Stimulated activated CD4-positive, alpha-beta T cell treated with anti-CD3 and anti-CD28 coated beads, Interleukin-15, amount 100 ng/mL, for 48 hours (primary cell): ENCODE measurements around the gene ARHGAP1.
"Not testable (repeated sequence)": the region's sequence is repeated elsewhere in the genome, so short reads cannot be mapped to it uniquely, and the experiment has no call there.

ENCODE experiments used
- DNase-seq, 2 donors: peaks; one replicate each; pipeline ENCODE4 v3.0.0-alpha.2; 2020; ENCODE audit warnings: low read depth in 2 of 2

Gene ARHGAP1

DNA sequence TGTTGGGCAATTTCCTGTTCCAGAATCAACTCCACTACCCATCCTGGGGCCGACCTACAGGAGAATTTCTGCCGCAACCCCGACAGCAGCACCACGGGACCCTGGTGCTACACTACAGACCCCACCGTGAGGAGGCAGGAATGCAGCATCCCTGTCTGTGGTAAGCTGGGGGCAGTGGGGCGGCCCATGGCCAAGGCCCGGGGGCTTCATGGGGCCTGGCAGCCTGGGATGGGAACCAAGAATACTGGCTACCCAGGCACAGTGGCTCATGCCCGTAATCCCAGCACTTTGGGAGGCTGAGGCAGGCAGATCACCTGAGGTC, 22.9 kb upstream of the ARHGAP1 start:
- DNase-seq: no peak

DNA sequence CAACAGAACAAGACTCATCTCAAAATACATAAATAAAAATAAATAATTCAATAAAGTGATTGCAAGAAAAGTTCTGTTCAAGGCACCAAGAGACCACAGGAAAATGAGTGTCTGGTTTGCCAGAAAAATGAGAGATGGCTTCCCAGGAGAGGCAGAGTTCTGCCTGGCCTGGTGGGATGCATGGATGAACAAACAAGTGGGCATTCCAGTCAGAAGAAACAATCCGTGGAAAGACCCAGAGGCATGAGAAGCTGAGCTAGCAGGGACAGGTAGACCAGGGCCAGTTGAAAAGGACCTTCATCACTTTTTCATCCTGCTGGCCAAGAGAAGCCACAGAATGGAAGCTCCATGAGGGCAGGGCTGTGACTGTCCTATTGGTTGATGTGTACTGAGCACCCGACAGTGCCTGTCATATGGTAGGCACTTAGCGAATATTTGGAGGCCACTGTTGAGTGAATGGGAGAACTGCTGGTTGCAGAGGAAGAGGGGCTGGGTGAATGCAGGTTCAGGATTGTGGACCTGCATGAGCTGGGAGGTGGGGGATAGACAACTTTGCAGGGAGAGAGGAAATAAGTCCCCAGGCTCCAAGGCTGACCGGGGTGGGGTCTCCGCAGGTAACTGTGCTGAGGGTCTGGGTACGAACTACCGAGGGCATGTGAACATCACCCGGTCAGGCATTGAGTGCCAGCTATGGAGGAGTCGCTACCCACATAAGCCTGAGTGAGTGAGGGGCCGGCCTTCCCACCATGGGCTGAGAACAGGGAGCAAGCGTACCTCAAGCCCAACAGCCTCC, 22.3 kb upstream of the ARHGAP1 start:
- no peak for DNase-seq

DNA sequence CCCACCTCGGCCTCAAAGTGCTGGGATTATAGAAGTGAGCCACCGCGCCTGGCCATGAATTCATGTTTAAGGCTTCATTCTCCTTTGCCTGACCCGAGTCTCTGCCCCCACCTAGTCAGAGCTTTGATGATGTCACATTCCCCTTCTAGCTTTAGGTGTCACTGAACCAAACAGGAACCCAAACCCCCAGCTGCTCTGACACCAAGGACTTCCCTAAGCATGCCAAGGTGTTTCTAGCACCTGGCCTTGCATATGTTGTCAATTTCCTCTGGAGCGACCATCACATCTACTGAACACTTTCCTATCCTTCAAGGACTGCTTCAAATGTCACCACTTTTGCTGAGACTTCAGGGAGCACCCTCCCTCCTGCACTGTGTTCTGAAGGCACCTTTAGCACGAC, 20.9 kb upstream of the ARHGAP1 start:
- no peak for DNase-seq

DNA sequence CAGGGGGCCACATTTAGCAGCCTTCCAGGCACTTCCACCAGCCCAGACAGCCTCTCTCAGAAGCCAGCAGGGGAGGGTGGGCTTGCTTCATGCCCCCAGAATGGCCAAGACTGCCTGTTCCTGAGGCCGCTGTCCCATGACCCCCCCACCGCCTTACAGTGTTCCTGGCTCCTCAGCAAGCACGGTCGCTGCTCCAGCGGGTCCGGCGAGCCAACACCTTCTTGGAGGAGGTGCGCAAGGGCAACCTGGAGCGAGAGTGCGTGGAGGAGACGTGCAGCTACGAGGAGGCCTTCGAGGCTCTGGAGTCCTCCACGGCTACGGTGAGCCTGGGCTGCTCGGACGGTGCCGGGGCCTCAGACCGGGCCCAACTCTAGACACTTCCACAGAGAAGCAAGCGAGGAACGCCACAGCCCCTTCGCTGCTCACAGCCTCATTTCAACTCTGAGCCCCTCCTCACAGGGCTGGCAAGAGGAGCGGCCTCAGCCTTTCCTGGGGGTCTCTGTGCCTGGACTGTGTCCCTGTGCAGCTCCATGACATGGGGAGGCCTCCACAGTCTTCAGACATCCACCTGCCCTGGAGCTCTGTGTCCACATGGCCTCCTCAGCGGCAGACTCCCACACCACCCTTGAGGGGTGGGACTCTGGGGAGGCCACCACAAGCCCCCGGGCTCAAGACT, 19.3 kb upstream of the ARHGAP1 start:
- DNase-seq: no peak

DNA sequence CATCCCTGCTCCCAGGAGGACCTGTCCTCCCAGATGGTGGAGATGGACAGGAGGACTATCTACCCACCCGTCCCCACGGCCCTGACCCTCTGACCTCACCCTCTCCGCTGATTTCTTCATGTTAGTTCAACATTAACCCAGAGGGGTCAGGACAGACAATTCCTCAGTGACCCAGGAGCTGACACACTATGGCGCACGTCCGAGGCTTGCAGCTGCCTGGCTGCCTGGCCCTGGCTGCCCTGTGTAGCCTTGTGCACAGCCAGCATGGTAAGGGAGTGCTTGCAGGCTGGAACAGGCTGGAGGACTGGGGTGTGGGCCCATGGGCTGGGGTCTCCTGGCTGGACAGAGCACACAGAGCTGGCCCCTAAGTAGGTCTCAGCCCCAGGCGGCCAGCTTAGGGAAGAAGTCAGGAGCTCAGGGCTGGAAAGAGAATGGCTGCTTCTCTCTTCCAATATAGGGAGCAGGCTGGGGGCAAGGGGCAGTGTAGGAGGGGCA, 18.7 kb upstream of the ARHGAP1 start, which contains the start of gene F2:
TSS of gene F2 (plus strand) at position 166 of the 495 bp plus-strand sequence. CDS start at position 189, 23 bp downstream.
- DNase-seq: no peak

DNA sequence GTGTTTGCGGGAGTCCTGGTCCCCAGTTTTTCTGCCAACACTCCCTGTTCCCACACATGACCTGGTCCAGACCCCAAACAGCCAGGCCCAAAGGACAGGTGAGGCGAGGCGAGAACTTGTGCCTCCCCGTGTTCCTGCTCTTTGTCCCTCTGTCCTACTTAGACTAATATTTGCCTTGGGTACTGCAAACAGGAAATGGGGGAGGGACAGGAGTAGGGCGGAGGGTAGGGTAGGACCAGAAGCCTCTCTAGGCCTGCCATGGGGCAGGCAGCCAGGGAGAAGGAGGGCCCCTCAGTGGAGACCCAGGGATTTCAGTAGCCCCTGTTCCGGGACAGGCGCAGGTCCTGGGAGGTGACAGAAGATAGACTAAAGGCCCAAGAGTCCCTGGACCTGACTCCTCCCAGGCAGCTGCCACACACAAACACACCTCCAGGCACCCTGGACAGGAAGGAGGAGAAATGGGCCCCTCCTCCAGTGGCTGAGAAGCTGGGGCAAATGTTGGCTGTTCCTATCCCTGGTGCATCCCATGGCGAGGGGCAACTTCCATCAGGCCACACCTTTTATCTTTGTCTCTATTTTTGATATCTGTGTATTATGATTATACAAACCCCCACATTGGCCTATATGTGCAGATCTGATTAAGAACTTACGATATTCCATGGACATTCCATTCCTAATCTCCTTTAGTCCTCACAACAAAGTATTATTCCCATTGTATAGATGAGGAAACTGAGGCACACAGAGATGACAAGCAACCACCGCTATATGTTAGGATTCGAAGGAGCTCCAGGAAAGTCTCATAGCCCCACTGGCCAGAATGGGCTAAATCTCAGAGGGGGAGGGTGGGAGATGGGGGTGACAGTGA, 18.0 kb upstream of the ARHGAP1 start:
- no peak for DNase-seq

DNA sequence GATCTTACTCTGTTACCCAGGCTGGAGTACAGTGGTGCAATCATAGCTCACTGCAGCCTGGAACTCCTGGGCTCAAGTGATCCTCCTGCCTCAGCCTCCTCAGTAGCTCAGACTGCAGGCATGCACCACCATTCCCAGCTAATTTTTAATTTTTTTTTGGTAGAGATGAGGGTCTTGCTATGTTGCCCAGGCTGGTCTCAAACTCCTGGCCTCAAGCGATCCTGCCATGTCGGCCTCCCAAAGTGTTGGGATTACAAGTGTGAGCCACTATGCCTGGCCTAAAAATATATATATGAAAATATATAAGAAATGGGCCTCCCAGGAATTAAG, 17.4 kb upstream of the ARHGAP1 start:
- DNase-seq: not testable (repeated sequence)

DNA sequence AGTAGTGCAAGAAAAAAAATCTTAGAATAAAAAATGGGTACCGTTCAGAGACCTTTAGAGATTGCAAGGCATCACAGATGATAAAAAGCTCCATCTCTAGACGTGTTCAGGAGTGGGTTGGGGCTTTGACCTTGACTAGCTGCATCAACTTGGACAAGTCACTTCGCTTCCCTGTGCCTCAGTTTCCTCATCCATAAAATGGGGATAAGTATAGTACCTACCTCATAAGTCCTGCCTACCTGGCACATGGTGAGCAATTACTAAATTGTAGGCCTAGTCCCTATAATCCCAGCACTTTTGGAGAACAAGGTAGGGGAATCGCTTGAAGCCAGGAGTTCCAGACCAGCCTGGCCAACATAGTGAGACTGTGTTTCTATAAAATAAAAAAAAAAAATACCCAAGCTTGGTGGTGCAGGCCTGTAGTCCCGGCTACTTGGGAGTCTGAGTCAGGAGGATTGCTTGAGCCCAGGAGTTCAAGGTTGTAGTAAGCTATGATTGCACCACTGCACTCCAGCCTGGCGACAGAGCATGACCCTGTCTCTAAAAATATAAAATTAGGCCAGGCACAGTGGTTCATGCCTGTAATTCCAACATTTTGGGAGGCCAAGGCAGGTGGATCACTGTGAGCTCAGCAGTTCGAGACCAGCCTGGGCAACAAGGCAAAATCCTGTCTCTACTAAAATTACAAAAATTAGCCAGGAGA, 12.6 kb upstream of the ARHGAP1 start:
- DNase-seq: no peak

DNA sequence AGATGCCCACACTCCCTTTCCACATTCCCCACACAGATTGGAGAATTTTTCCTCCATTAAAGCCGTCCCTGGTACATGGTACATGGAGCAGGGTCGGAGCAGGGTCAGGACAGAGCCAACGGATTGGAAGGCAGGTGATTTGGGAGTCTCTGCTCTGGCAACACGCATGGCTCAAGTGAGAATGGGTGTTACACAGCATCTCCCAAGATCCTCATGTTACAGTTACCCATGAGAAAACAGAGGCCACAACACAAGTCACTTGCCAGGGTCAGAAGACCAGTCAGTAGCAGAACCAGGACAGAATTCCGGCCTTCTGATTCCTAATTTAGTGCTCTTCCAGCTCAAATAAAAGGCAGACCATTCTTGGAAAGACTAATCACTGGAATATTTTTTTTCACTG, 10.9 kb upstream of the ARHGAP1 start:
- no peak for DNase-seq

DNA sequence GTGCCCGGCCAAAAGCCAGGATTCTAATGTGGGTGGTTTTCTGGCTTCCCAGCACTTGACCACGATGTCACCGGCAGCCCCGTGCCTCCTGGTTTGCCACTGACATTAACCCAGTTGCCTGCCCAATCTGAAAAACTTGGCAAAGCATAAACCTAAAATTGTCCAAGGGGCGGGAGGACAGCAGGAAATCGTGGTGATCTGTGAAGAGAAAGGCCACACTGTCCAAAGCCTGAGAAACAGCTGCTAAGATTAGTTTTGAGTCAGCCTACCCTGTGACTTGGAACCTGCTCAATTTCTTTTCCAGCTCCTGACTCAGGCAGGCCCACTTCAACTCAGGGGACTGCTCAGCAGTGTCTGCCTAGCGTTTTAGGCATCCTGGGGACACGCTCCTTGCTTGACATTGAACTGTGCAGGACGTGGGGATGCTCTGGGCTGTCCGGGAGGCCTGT, 10.4 kb upstream of the ARHGAP1 start:
- DNase-seq: no peak

DNA sequence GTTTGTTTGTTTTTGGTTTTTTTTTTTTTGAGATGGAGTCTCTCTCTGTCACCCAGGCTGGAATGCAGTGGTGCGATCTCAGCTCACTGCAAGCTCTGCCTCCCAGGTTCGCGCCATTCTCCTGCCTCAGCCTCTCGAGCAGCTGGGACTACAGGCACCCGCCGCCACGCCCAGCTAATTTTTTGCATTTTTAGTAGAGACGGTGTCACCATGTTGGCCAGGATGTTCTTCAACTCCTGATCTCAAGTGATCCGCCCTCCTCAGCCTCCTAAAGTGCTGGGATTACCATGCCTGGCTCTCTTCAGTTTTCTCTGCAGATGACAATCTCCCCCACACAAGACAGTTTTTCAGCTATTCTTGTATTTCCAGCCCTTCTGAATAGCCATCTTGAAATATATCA, 8.9 kb upstream of the ARHGAP1 start:
- DNase-seq: not testable (repeated sequence)

DNA sequence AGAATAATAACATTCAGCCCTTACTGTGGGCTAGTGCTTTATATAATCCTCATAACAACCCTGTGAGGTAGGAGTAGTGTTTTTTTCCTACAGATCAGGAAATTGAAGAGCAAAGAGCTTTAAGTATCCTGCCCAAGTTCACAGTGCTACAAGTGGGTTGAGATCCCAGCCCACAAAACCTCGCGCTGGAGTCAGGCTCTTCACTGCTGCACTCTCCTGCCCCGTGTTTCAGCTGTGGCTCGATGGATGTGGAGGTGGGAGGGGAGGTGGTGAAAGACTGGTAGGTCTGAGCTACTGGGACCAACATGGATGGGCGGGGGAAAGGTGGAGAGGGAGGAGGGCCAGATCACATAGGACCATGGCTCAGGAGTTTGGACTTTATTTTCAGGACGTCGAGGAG, 6.5 kb upstream of the ARHGAP1 start:
- no peak for DNase-seq

DNA sequence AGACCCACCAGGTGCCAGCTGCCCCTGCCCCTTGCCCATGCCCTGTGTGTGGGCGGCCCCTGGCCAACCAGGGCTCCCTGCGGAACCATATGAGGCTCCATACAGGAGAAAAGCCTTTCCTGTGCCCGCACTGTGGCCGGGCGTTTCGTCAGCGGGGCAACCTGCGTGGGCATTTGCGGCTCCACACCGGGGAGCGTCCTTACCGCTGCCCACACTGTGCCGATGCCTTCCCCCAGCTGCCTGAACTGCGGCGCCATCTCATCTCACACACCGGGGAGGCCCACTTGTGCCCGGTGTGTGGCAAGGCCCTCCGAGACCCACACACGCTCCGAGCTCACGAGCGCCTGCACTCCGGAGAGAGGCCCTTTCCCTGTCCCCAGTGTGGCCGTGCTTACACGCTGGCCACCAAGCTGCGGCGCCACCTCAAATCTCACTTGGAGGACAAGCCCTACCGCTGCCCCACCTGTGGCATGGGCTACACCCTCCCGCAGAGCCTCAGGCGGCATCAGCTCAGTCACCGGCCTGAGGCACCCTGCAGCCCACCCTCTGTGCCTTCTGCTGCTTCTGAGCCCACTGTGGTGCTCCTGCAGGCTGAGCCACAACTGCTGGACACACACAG, 4.8 kb upstream of the ARHGAP1 start:
- no peak for DNase-seq

DNA sequence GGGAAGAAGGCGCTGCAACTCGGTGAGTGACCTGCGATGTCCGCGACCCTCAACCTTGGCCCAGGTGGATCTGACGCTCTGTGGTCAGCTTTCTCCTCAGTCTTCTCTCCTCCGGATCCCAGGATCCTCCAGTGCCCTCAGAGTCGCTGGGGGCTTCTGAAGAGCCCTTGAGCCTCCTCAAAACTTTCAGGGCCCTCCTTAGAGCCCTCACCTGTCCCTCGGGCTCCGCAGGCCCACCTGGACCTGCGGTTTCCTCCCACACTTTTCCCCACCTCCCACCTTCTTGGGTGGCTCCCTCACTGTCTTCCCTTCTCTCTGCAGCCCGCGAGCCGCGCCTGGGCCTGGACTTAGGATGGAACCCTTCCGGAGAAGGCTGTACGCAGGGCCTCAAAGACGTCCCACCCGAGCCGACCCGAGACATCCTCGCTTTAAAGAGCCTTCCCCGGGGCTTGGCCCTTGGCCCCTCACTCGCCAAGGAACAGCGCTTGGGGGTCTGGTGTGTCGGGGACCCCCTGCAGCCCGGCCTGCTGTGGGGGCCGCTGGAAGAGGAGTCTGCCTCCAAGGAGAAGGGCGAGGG, 747 bp upstream of the ARHGAP1 start:
- no peak for DNase-seq

DNA sequence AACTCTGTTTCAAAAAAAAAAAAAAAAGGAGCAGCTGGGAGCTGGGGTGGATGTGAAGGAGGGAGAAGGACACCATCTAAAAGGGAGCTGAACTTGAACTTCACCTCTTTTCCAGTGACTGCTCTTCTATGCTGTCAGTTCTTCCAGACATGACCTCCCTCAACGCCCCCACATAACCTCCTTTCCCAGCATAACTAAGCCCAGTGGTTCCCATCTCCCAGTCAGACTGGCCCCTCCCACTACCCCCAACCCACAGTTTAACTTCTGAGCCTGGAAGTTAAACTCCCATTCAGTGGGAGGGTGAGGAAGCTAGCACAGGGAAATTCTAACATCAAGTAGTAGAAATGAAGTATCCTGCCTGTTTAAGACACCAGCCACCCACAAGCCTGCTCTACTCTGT, 1.8 kb downstream of the ARHGAP1 start:
- no peak for DNase-seq

DNA sequence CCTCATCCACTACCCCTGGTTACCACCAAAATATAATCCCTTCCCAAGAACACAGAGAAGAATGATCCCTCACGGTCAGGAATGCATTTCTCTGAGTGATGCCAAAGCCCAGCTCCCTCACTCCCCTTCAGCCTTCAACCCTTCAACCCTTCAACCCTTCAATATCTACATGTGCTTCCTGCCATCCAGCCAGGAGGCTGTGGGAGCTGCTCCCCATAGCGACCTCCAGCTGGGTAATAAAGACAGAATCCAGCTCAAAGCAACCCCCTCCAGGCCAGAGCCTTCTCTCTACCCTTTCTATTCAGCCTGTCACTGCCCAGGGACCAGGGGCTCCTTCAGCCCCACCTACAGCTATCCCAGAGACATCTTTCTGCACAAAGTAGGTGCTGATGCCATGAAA, 2.7 kb downstream of the ARHGAP1 start:
- no peak for DNase-seq

DNA sequence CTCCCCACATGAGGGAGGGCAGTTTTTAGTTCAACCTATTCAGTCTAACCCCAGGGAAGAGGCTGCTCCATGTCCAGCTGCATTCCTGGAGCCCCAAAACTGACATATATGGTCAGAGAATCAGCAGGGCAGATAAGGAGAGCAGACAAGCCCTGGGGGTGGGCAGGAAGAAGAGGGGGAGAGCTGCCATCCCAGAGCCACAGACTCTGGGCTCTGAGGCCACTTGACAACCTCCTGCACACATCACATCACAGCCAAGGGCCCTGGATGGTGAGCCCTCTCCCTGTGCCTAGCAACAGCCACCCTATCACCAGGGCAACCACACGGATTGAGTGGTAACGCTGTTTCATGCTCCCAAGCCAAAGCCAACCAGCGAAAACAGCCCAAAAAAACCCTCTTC, 3.1 kb downstream of the ARHGAP1 start:
- DNase-seq: no peak

DNA sequence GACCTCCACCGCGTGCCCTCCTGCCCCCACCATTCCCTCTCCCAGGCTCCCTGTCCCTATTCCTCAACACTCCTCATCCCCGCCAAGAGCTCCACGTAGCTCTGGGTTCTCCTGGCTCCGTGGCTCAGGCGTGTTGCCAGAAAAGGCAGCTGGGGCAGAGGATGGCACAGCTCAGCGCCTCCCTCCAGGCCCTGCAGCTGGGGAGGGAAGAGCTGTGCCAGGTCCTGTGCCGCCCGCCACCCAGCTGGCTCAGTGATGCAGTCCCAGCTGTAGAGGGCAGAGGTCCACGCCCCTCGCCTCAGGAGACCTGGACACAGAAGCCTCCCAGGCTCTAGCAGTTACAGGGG, 4.2 kb downstream of the ARHGAP1 start:
- no peak for DNase-seq

DNA sequence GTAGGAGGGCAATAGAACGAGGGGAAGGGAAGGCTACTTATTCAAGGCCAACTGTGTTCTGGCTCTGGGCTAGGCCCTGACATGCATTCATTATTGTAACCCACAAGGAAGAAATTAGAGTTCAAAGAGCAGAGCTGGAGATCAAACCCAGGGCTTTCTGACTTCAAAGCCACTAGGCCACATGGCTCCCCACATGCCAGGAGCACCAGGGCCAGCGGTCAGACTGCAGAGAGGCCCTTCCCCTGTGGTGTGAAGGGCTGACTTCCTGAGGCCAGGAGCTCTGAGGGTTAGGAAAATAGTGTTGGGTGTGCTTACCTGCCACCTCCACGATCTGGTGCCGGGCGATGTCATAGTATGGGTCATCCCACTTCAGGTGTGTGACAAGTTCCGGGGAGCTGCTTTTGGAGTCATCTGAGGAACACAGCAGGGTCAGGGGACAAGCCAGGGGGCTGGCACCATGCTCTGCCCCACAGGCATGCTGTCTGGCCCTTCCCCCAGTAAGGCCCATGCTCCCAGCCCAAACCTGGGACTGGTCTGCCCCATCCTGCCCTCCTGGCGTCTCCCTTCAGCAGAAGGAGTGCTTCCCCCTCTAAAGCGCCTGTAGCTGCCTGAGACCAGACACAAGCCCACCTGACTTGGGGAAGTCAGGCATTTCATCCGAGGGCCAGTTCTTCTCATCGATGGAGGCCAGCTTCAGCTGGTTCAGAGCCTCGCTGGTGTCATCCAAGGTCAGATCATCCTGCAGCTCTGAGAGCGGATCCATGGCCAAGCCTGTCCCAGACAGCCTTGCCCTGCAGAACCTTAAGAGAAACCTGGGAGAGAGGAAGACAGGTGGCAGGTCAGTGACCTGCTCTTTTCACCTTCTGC, 4.8 kb downstream of the ARHGAP1 start:
- DNase-seq: no peak

DNA sequence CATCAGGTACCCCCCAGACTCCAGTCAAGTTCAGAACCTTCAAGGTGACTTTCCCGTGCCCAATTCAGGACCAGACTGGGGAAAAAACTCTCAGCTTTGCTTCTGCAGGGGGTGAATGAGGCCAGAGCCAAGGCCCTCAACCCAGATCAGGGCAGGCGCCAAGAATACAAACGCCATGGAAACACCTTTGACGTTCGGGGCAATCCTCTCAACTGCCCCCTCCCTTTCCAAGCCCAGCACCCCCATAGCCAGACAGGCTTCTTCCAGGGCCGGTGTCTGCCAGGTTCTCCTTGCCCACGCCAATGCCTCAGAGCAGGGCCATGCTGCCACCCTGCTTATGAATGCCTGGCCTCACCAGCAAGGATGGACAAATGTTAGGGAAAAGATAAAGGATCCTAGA, 5.8 kb downstream of the ARHGAP1 start:
- no peak for DNase-seq
